T-cell (primary cell): ENCODE measurements around the gene CFAP57. TPM values are rescaled to one million over a fixed set of nuclear protein-coding genes. Genes with fewer than 3 reads are reported as not detected.

Source experiments
- ATAC-seq, 4 experiments: fragments of 200-7000 bp in 3 of 4; fragments of 150-1000 bp in 1 of 4; cut with Tn5 transposase; replicated peaks in 1 of 4; 1 replicate in 3 of 4; 2 replicates in 1 of 4; pipeline ENCODE4 v1.10.0; 2021; ENCODE audit warnings: moderate library complexity in 3 of 4, mild to moderate bottlenecking in 2 of 4, moderate number of reproducible peaks in 1 of 4
- CTCF ChIA-PET, 2 donors: fragments of 300-600 bp; sonication (Branson Sonifier 250); formaldehyde crosslinking; loops; one replicate each; lab custom pipeline; 2022; ENCODE audit warnings: antibody characterized with exemption in 2 of 2; lab: Charles Lee
- POLR2A ChIA-PET, 2 donors: fragments of 300-600 bp; sonication (Branson Sonifier 250); formaldehyde crosslinking; loops; one replicate each; lab custom pipeline; 2022; ENCODE audit warnings: antibody characterized with exemption in 2 of 2; lab: Charles Lee
- DNase-seq, 35 experiments: peaks; one replicate each; pipeline versions ENCODE4 v3.0.0 to v3.0.0-alpha.2; 2013 to 2023
- H3K27ac ChIP-seq: one replicate; pipeline ENCODE4 v1.5.1; 2013; ENCODE audit warnings: low read length
- H3K27me3 ChIP-seq, 2 experiments: replicated peaks in 1 of 2; 1 replicate in 1 of 2; 2 replicates in 1 of 2; pipeline versions ENCODE4 v1.6.1 to v1.7.0; 2013; ENCODE audit warnings: low read length in 1 of 2, mixed read lengths in 1 of 2; ENCODE audit not compliant: control insufficient read depth in 2 of 2, insufficient read depth in 2 of 2; ENCODE audit errors: extremely low read depth in 1 of 2
- H3K36me3 ChIP-seq, 2 donors: 1 replicate in 1 of 2; 2 replicates in 1 of 2; pipeline versions ENCODE4 v1.6.1 to v1.7.0; 2013; ENCODE audit warnings: low read length in 1 of 2; ENCODE audit not compliant: control insufficient read depth in 2 of 2, insufficient read depth in 1 of 2; ENCODE audit errors: extremely low read depth in 1 of 2
- H3K4me1 ChIP-seq, 2 experiments: 1 replicate in 1 of 2; 2 replicates in 1 of 2; pipeline versions ENCODE4 v1.6.1 to v1.7.0; 2013; ENCODE audit warnings: low read length in 2 of 2, mixed read lengths in 1 of 2; ENCODE audit not compliant: insufficient read depth in 2 of 2, control insufficient read depth in 1 of 2; ENCODE audit errors: extremely low read depth in 1 of 2
- H3K4me3 ChIP-seq, 2 donors: 1 replicate in 1 of 2; 2 replicates in 1 of 2; pipeline versions ENCODE4 v1.5.1 to v1.7.0; 2013; ENCODE audit warnings: mild to moderate bottlenecking in 2 of 2, low read length in 1 of 2, moderate library complexity in 1 of 2; ENCODE audit not compliant: control insufficient read depth in 1 of 2; ENCODE audit errors: extremely low read depth in 1 of 2
- H3K9me3 ChIP-seq: 2 replicates; pipeline ENCODE4 v1.7.0; 2013
- H3K27ac Mint-ChIP-seq, 2 donors: one replicate each; pipeline ENCODE4 v1.8.0; 2020 to 2021; ENCODE audit warnings: mild to moderate bottlenecking in 2 of 2, mixed read lengths in 2 of 2
- H3K27me3 Mint-ChIP-seq, 2 donors: one replicate each; pipeline ENCODE4 v1.8.0; 2021 to 2022; ENCODE audit warnings: mixed read lengths in 2 of 2
- H3K36me3 Mint-ChIP-seq: one replicate; pipeline ENCODE4 v1.8.0; 2021; ENCODE audit warnings: mixed read lengths
- H3K4me1 Mint-ChIP-seq, 3 donors: one replicate each; pipeline ENCODE4 v1.8.0; 2020 to 2022; ENCODE audit warnings: mixed read lengths in 3 of 3, mild to moderate bottlenecking in 1 of 3
- H3K4me3 Mint-ChIP-seq, 3 donors: one replicate each; pipeline ENCODE4 v1.8.0; 2020 to 2022; ENCODE audit warnings: mild to moderate bottlenecking in 3 of 3, mixed read lengths in 3 of 3, moderate library complexity in 3 of 3
- H3K9me3 Mint-ChIP-seq, 3 donors: one replicate each; pipeline ENCODE4 v1.8.0; 2020 to 2022; ENCODE audit warnings: mixed read lengths in 3 of 3
- WGBS: methylation state at CpG from one replicate; pipeline ENCODE4 v1.1.5; 2013; ENCODE audit warnings: missing lambda C conversion rate; ENCODE audit not compliant: insufficient coverage; 5-methylcytosine and 5-hydroxymethylcytosine counted together
- total RNA-seq, 35 experiments: library from RNA in 6 of 35; stranded (reverse) in 6 of 35; fragments of 120-200 nt in 1 of 35; gene quantifications; one replicate each; pipeline versions ENCODE4 v1.2.1 to v1.2.4 and lab custom pipeline; 2013 to 2026

The CFAP57 gene
- total RNA-seq, 5 donors from 2014 or later (not counting 1 experiment from before 2014, with no cell fraction given), result 0.07 TPM; not detected in 4

GRCh38 chr1:43293896-43294760, 122.0 kb downstream of the CFAP57 start:
- Mint-ChIP-seq H3K27ac (peak overlapping the region in 1 of 2 donors; percentile 75), H3K27me3 (no peaks in the 10 kb centered on the region), H3K4me1 (peaks cover 21 to 22% (median 22%) of the 10 kb centered on the region in 3 donors), H3K9me3 (no peaks in the 10 kb centered on the region), H3K4me3 (no peak overlapping the region), H3K36me3 (no peaks in the 10 kb centered on the region)
- Histone ChIP-seq H3K36me3 (no peaks in the 10 kb centered on the region), H3K27me3 (no peaks in the 10 kb centered on the region), H3K4me3 (no peak overlapping the region), H3K9me3 (no peaks in the 10 kb centered on the region), H3K4me1 (peaks cover 13% of the 10 kb centered on the region in 2 experiments), H3K27ac (no peak overlapping the region)
- 83% methylated on average over 4 of the region's 7 CpGs for WGBS
- DNase-seq, result no peak
- CTCF ChIA-PET, result no interaction called here
- POLR2A ChIA-PET, result no interaction called here
- ATAC-seq, result no peak

GRCh38 chr1:43294761-43295160, 122.6 kb downstream of the CFAP57 start:
- CTCF ChIA-PET, result no interaction called here
- Histone ChIP-seq H3K27ac (no peak overlapping the region), H3K4me3 (no peak overlapping the region), H3K27me3 (no peaks in the 10 kb centered on the region), H3K9me3 (no peaks in the 10 kb centered on the region), H3K4me1 (peaks cover 13% of the 10 kb centered on the region in 2 experiments), H3K36me3 (no peaks in the 10 kb centered on the region)
- no peaks in the 10 kb centered on the region for H3K9me3 Mint-ChIP-seq
- DNase-seq (no peak), ATAC-seq (no peak)
- no peaks in the 10 kb centered on the region for H3K36me3 Mint-ChIP-seq
- H3K27me3 Mint-ChIP-seq, result no peaks in the 10 kb centered on the region
- no CpG with 5 or more reads among the region's 8 CpGs for WGBS
- H3K27ac Mint-ChIP-seq, result peak overlapping the region in 1 of 2 donors; percentile 75
- POLR2A ChIA-PET, result no interaction called here
- H3K4me1 Mint-ChIP-seq, result peaks cover 21 to 22% (median 22%) of the 10 kb centered on the region in 3 donors
- no peak overlapping the region for H3K4me3 Mint-ChIP-seq

- H3K36me3 Mint-ChIP-seq, result no peaks in the 10 kb centered on the region
- H3K9me3 Mint-ChIP-seq, result no peaks in the 10 kb centered on the region
- no peak for DNase-seq
- Histone ChIP-seq H3K27ac (no peak overlapping the region), H3K4me1 (peaks cover 13% of the 10 kb centered on the region in 2 experiments), H3K9me3 (no peaks in the 10 kb centered on the region), H3K36me3 (no peaks in the 10 kb centered on the region), H3K4me3 (no peak overlapping the region), H3K27me3 (no peaks in the 10 kb centered on the region)
- WGBS, result no CpG with 5 or more reads among the region's 1 CpG
- ChIA-PET CTCF (no interaction called here), POLR2A (no interaction called here)
- H3K27ac Mint-ChIP-seq, result peak overlapping the region; percentile 70 to 88
- H3K4me1 Mint-ChIP-seq, result peaks cover 21 to 22% (median 22%) of the 10 kb centered on the region in 3 donors
- peak overlapping the region in 1 of 3 donors; percentile 15 for H3K4me3 Mint-ChIP-seq
- no peaks in the 10 kb centered on the region for H3K27me3 Mint-ChIP-seq
- no peak for ATAC-seq
Observed at GRCh38 chr1:43296207-43296606, 124.1 kb downstream of the CFAP57 start.

GRCh38 chr1:43298055-43298454, 125.9 kb downstream of the CFAP57 start:
- Mint-ChIP-seq H3K9me3 (no peaks in the 10 kb centered on the region), H3K27me3 (no peaks in the 10 kb centered on the region), H3K4me1 (peaks cover 21 to 22% (median 22%) of the 10 kb centered on the region in 3 donors), H3K4me3 (no peak overlapping the region), H3K27ac (no peak overlapping the region), H3K36me3 (no peaks in the 10 kb centered on the region)
- ATAC-seq, result no peak
- Histone ChIP-seq H3K36me3 (no peaks in the 10 kb centered on the region), H3K9me3 (no peaks in the 10 kb centered on the region), H3K27ac (no peak overlapping the region), H3K4me1 (peaks cover 13% of the 10 kb centered on the region in 2 experiments), H3K4me3 (no peak overlapping the region), H3K27me3 (no peaks in the 10 kb centered on the region)
- no peak for DNase-seq
- no CpG with 5 or more reads among the region's 1 CpG for WGBS
- CTCF ChIA-PET, result no interaction called here
- POLR2A ChIA-PET, result no interaction called here

- peaks cover 0 to under 1% of the 10 kb centered on the region in 2 donors for H3K27me3 Mint-ChIP-seq
- no peaks in the 10 kb centered on the region for H3K9me3 Mint-ChIP-seq
- no peak overlapping the region for H3K27ac Mint-ChIP-seq
- POLR2A ChIA-PET, result no interaction called here
- Histone ChIP-seq H3K36me3 (no peaks in the 10 kb centered on the region), H3K27ac (no peak overlapping the region), H3K27me3 (peaks cover 0 to 3% of the 10 kb centered on the region in 2 experiments), H3K4me3 (no peak overlapping the region), H3K4me1 (peaks cover 12 to 13% of the 10 kb centered on the region in 2 experiments), H3K9me3 (no peaks in the 10 kb centered on the region)
- no peak for ATAC-seq
- CTCF ChIA-PET, result no interaction called here
- H3K36me3 Mint-ChIP-seq, result no peaks in the 10 kb centered on the region
- peaks cover 21 to 22% (median 22%) of the 10 kb centered on the region in 3 donors for H3K4me1 Mint-ChIP-seq
- H3K4me3 Mint-ChIP-seq, result no peak overlapping the region
- DNase-seq, result no peak
Observed at GRCh38 chr1:43299101-43299500, 127.0 kb downstream of the CFAP57 start.

GRCh38 chr1:43300378-43301094, 128.4 kb downstream of the CFAP57 start, which contains the start of gene TIE1:
Gene TIE1 (plus strand): TSS chr1:43300982. CDS start chr1:43301072, 90 bp downstream.
- Histone ChIP-seq H3K27me3 (peaks cover 0 to 5% of the 10 kb centered on the region in 2 experiments), H3K36me3 (no peaks in the 10 kb centered on the region), H3K4me1 (peaks cover 2 to 4% of the 10 kb centered on the region in 2 experiments), H3K4me3 (no peak within 1 kb of the TSS), H3K27ac (no peak within 1 kb of the TSS), H3K9me3 (no peaks in the 10 kb centered on the region)
- no peak within 1 kb of the TSS for H3K27ac Mint-ChIP-seq
- H3K27me3 Mint-ChIP-seq, result peaks cover 0 to 3% of the 10 kb centered on the region in 2 donors
- ChIA-PET POLR2A (no interaction called here), CTCF (no interaction called here)
- 51% methylated on average over 5 of the region's 10 CpGs for WGBS
- DNase-seq, result no peak
- no peaks in the 10 kb centered on the region for H3K9me3 Mint-ChIP-seq
- no peaks in the 10 kb centered on the region for H3K36me3 Mint-ChIP-seq
- peaks cover 11 to 14% (median 12%) of the 10 kb centered on the region in 3 donors for H3K4me1 Mint-ChIP-seq
- no peak for ATAC-seq
- no peak within 1 kb of the TSS for H3K4me3 Mint-ChIP-seq
